GM18520 (cell line): Measurements from ENCODE around the gene KYAT1.
A peak's percentile ranks its signal among the peaks of the same experiment; 100 is the strongest.

Source experiments
- ATAC-seq: cut with Tn5 transposase; IDR thresholded peaks from one replicate; pipeline ENCODE4 v1.9.1; 2021; ENCODE audit not compliant: unreplicated experiment

Gene KYAT1

DNA sequence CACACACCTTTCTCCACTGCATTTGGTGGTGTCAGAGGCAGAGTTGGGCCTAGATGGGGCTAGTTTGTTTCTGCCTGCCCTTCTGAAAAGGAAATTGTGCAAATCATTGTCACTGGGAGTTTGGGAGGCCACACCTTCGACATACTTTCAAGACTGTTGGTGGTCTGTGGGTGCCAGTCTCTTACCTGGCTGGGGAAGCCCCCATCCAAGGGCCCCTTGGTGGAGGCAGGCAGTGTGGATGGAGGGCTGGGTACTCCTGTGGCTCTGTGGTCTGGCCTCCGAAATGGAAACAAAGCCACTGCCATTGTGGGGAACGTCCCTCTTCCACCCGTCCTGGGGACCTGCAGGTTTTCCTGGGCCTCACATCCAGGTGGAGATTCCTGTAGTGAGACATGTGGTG is 28.1 kb upstream of the KYAT1 start:
- no peak for ATAC-seq

DNA sequence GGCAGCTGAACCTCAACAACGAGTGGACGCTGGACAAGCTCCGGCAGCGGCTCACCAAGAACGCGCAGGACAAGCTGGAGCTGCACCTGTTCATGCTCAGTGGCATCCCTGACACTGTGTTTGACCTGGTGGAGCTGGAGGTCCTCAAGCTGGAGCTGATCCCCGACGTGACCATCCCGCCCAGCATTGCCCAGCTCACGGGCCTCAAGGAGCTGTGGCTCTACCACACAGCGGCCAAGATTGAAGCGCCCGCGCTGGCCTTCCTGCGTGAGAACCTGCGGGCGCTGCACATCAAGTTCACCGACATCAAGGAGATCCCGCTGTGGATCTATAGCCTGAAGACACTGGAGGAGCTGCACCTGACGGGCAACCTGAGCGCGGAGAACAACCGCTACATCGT is 26.6 kb upstream of the KYAT1 start:
- ATAC-seq: no peak

DNA sequence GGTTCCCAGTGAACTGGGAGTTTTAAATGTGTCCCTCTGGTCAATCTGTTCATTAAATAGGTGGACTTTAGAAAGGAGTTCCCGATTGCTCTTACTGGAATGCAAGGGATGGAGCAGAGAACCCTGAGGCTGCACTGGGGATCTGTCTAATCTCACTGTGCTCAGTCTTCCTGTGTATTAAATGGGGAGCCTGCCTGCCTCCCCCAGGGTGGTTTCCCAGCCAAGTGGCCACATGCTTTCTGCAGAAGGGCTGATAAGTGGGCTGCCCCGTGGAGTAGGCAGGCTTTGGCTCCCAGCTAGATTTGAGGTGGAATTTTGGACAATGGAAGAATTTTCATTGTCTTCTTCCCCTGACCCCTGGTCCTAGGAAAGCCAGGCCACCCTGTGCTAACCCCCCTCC is 25.0 kb upstream of the KYAT1 start:
- ATAC-seq: no peak

GRCh38 chr9:128905964-128906363 is 24.2 kb upstream of the KYAT1 start:
- no peak for ATAC-seq

GRCh38 chr9:128903871-128904620 is 22.3 kb upstream of the KYAT1 start:
- no peak for ATAC-seq

GRCh38 chr9:128903079-128903461 is 21.3 kb upstream of the KYAT1 start:
- no peak for ATAC-seq

DNA sequence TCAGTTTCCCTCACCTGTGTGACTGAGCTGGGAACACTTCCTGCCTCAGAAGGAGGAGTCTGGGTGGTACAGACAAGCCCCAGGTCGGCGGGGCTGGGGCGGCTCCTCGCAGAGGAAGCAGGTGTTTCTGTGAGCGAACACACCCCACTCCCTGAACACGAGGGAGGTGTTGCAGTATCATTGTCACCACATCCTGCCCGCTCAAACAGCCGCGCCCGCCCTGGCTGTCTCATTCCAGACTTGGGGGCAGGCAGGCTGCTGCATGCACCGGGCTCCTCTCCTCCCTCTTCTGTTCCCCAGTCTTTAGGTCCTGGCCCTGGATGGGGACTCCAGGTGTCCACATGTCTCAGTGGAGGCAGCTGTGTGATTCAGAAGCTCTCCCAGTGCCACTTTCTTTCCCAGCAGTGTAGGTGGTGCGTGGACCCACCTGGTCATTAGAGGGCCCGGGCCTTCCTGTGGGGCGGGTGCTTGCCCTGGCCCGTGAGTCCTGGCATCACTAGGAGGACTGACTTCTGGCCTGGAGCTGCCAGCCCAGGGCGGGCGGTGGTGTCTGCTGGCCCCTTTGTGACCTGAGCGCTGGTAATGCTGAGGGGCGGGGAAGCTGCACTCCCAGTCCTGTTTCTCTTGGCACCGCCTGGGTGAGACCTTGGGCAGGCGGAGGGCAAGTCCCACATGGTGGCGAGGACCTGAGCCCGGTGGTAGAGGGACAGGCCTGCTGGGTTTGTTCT is 20.8 kb upstream of the KYAT1 start:
- ATAC-seq: peak; percentile 60

DNA sequence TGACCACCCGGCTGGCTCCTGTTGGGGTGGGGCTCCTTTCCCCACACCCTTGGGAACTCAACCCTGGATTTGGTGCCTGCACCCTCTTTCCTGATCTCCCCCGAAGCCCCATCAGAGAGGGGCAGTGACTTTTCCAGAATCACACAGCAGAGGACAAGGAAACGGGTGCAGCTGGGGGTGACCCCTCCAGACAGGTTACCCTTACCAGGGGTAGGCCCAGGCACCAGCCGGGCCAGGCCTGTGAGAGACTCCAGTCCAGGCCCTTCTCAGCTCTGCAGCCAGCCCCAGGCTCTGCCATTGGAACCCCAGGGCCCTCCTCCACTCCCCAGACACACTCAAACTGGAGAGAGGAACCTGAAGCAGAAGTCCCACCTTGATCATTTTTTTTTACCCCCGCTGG is 20.1 kb upstream of the KYAT1 start:
- ATAC-seq: no peak

- no peak for ATAC-seq
Measured at GRCh38 chr9:128901379-128901778, 19.6 kb upstream of the KYAT1 start.

GRCh38 chr9:128899566-128900322 is 18.0 kb upstream of the KYAT1 start:
- no peak for ATAC-seq

- ATAC-seq: no peak
Measured at GRCh38 chr9:128898845-128899565, 17.3 kb upstream of the KYAT1 start.

- no peak for ATAC-seq
Measured at GRCh38 chr9:128898382-128898781, 16.6 kb upstream of the KYAT1 start.

DNA sequence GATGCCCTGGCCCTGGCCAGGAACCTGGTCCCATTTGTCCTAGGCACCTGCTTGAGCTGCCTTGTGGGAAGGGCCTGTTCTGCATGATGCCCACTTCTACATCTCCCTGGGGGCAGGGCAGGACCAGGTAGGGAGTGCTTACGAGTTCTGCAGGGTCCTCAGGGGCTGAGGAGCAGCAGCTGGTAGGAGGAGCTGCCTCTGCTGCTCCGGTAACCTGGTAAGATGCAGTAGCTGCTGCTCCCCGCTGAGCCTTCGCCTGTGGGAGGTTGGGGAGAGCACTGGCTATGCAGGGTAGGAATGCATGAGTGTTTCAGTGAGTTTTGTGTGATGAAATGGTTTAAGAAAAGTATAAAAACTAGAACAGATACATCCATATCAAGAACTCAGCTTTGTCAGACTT is 13.8 kb upstream of the KYAT1 start:
- ATAC-seq: no peak

DNA sequence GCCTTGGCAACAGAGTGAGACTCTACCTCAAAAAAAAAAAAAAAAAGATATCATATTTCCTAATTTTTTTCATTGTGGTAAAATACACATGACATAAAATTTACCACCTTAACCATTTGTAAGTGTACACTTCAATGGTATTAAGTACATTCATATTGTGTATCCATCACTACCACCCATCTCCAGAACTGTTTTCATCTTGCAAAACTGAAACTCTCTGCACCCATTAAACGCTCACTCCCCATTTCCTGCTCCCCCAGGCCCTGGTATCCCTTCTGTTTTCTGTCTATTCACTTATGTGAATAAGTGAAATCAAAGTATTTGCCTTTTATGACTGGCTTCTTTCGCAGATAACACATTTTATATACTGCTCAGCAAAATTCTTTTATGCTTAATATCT is 13.0 kb upstream of the KYAT1 start:
- no peak for ATAC-seq

DNA sequence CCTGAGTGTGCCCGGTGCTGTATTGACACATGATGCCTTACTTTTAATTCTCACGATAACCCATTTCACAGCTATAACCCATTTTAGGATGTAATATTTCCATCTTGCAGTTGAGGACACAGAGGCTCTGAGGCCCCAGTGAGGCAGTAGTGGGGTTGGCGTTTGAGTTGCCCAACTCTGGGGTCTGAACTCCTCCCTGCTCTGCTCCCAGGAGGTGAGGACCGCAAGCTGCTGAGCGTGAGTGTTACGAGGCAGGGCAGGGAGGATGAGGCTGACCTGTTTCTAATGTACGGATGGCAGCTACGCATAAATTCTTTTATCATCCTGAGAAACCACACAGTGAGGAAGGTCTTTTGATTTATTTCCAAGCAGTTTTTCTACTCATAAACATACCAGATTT is 11.6 kb upstream of the KYAT1 start:
- ATAC-seq: no peak

- ATAC-seq: no peak
Measured at GRCh38 chr9:128892221-128892921, 10.6 kb upstream of the KYAT1 start.

DNA sequence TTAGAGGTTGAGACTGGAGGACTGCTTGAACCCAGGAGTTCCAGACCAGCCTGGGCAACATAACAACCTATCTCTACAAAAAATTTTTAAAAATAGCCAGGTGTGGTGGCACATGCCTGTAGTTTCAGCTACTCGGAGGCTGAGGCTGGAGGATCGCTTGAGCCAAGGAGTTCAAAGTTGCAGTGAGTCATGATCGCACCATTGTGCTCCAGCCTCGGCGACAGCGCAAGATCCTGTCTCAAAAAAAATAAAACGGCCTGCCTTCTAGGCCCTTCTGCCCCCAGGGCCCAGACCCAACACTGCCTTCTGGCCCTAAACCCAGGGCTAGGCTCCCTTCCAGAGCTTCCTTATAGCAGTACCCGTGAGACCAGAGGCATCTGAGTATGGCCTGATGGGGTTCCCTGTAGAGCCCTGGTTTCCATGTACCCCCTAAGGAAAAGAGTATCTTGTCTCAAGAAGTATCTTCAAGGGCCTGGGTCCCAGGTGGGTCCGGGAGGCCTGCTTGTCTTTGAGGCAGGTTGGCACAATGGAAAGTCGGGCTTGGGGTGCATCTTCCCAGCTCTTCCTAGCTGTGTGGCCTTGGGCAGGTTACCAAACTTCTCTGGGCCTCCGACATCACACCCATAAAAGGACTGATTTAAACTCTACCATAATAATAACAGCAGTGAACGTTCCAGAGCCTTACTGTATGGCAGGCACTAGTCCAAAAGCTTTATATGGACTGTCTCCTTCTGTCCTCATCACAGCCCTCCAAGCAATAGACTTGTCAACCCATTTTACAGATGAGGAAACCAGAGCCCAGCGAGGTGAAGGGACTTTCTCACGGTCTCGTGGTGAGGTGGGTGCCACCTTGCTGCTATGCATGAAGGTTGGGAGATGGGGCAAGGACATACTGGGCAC is 9.8 kb upstream of the KYAT1 start:
- ATAC-seq: no peak

- no peak for ATAC-seq
Measured at GRCh38 chr9:128887914-128888350, 6.2 kb upstream of the KYAT1 start.

DNA sequence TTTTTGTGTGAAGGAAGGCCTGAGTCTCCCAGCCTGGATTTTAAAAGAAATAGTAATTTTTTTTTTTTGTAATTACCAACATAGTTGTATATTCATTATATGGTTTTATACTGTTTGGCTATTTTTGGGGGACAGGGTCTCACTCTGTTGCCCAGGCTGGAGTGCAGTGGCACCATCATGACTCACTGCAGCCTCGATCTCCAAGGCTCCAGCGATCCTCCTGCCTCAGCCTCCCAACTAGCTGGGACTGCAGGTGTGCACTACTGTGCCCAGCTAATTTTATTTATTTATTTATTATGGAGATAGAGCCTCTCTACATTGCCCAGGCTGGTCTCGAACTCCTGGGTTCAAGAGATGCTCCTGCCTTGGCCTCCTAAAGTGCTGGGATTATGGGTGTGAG is 5.3 kb upstream of the KYAT1 start:
- ATAC-seq: no peak
